GM23338 (cell line): ENCODE results near the gene NHLRC3. TPM values are rescaled to one million over a fixed set of nuclear protein-coding genes. Genes with fewer than 3 reads are reported as not detected.

Source experiments
- ATAC-seq: fragments of 200-7000 bp; cut with Tn5 transposase; 3 replicates; pipeline ENCODE4 v1.9.1; 2020
- DNase-seq: peaks from one replicate; pipeline ENCODE4 v3.0.0-alpha.2; 2015; ENCODE audit warnings: low spot score
- H2AFZ ChIP-seq: fragments of 200-600 bp; sonication (generic); 2 replicates; pipeline ENCODE4 v1.8.0; 2016; ENCODE audit warnings: antibody characterized with exemption, mild to moderate bottlenecking, moderate library complexity
- H3F3A ChIP-seq: fragments of 200-600 bp; sonication (generic); replicated peaks from 2 replicates; pipeline ENCODE4 v1.8.0; 2017; ENCODE audit warnings: antibody characterized with exemption, mixed run types, low read depth
- H3K27ac ChIP-seq: fragments of 200-600 bp; sonication (generic); 2 replicates; pipeline ENCODE4 v1.6.1; 2016; ENCODE audit warnings: low read depth
- H3K27me3 ChIP-seq: fragments of 200-600 bp; sonication (generic); 2 replicates; pipeline ENCODE4 v1.8.0; 2016; ENCODE audit warnings: mild to moderate bottlenecking, mixed run types, moderate library complexity; ENCODE audit not compliant: insufficient read depth
- H3K36me3 ChIP-seq: fragments of 200-600 bp; sonication (generic); 2 replicates; pipeline ENCODE4 v1.8.0; 2016; ENCODE audit warnings: mild to moderate bottlenecking; ENCODE audit not compliant: insufficient read depth
- H3K4me1 ChIP-seq: fragments of 200-600 bp; sonication (generic); 2 replicates; pipeline ENCODE4 v1.8.0; 2016; ENCODE audit warnings: mild to moderate bottlenecking, moderate library complexity; ENCODE audit not compliant: insufficient read depth
- H3K4me2 ChIP-seq: fragments of 200-600 bp; sonication (generic); 2 replicates; pipeline ENCODE4 v1.7.1; 2017; ENCODE audit warnings: mixed run types
- H3K4me3 ChIP-seq: fragments of 200-600 bp; sonication (generic); 2 replicates; pipeline ENCODE4 v1.6.1; 2016; ENCODE audit warnings: mixed run types
- H3K79me2 ChIP-seq: fragments of 200-600 bp; sonication (generic); replicated peaks from 2 replicates; pipeline ENCODE4 v1.8.0; 2017; ENCODE audit warnings: mild to moderate bottlenecking; ENCODE audit not compliant: insufficient read depth
- H3K9me2 ChIP-seq: fragments of 200-600 bp; sonication (generic); 2 replicates; pipeline ENCODE4 v1.8.0; 2017; ENCODE audit not compliant: insufficient read depth
- H4K20me1 ChIP-seq: fragments of 200-600 bp; sonication (generic); replicated peaks from 2 replicates; pipeline ENCODE4 v1.8.0; 2017; ENCODE audit warnings: mild to moderate bottlenecking; ENCODE audit not compliant: insufficient read depth
- H3K27ac Mint-ChIP-seq: 2 replicates; pipeline ENCODE4 v1.8.0; 2020; ENCODE audit warnings: inconsistent platforms, mild to moderate bottlenecking, moderate library complexity, mixed read lengths
- H3K27me3 Mint-ChIP-seq: 3 replicates; pipeline ENCODE4 v1.8.0; 2022; ENCODE audit warnings: low read depth, mild to moderate bottlenecking, moderate library complexity, mixed read lengths, inconsistent platforms; ENCODE audit not compliant: insufficient read depth, poor library complexity
- H3K36me3 Mint-ChIP-seq: 3 replicates; pipeline ENCODE4 v1.8.0; 2021; ENCODE audit warnings: low read depth, mild to moderate bottlenecking, inconsistent platforms, moderate library complexity, mixed read lengths
- H3K4me1 Mint-ChIP-seq: 3 replicates; pipeline ENCODE4 v1.8.0; 2020; ENCODE audit warnings: mild to moderate bottlenecking, inconsistent platforms, mixed read lengths
- H3K4me3 Mint-ChIP-seq: 3 replicates; pipeline ENCODE4 v1.8.0; 2021; ENCODE audit warnings: moderate library complexity, mild to moderate bottlenecking, inconsistent platforms, mixed read lengths
- H3K9me3 Mint-ChIP-seq: 3 replicates; pipeline ENCODE4 v1.8.0; 2020; ENCODE audit warnings: moderate library complexity, mild to moderate bottlenecking, inconsistent platforms, mixed read lengths
- CREB1 ChIP-seq: fragments of 250-450 bp; sonication (Bioruptor Pico); IDR thresholded peaks from 2 replicates; pipeline ENCODE4 v1.5.0; 2020; ENCODE audit warnings: low read depth, mild to moderate bottlenecking, moderate library complexity
- EZH2 ChIP-seq: fragments of 200-600 bp; sonication (generic); IDR thresholded peaks from one replicate; pipeline ENCODE4 v1.8.0; 2017; ENCODE audit warnings: antibody characterized with exemption, mild to moderate bottlenecking, low read depth; ENCODE audit not compliant: unreplicated experiment
- EZH2phosphoT487 ChIP-seq: fragments of 200-600 bp; sonication (generic); IDR thresholded peaks from one replicate; pipeline ENCODE4 v1.8.1; 2018; ENCODE audit warnings: antibody characterized with exemption; ENCODE audit not compliant: unreplicated experiment
- JUNB ChIP-seq: IDR thresholded peaks from one replicate; pipeline ENCODE4 v1.6.1; 2016; ENCODE audit warnings: antibody characterized with exemption; ENCODE audit not compliant: unreplicated experiment
- NANOG ChIP-seq: IDR thresholded peaks from 2 replicates; pipeline ENCODE4 v1.6.1; 2016; ENCODE audit warnings: antibody characterized with exemption, borderline replicate concordance
- POLR2AphosphoS5 ChIP-seq: IDR thresholded peaks from 2 replicates; pipeline ENCODE4 v1.6.1; 2016; ENCODE audit warnings: antibody characterized with exemption, low read depth
- STAT1 ChIP-seq: IDR thresholded peaks from one replicate; pipeline ENCODE4 v1.6.1; 2016; ENCODE audit warnings: antibody characterized with exemption; ENCODE audit not compliant: unreplicated experiment
- ZNF114 ChIP-seq: fragments of 250-450 bp; sonication (Bioruptor Pico); IDR thresholded peaks from 2 replicates; pipeline ENCODE4 v1.5.0; 2020; ENCODE audit warnings: mild to moderate bottlenecking, moderate library complexity
- ZNF331 ChIP-seq: fragments of 250-450 bp; sonication (Bioruptor Pico); IDR thresholded peaks from 2 replicates; pipeline ENCODE4 v1.5.0; 2020; ENCODE audit warnings: low read depth, mild to moderate bottlenecking, moderate library complexity
- polyA plus RNA-seq: library from polyadenylated mRNA; unstranded; fragments of >200 nt; fragmentation: Nextera tagmentation; extraction: Ambion mirVana; gene quantifications from 2 replicates; pipeline ENCODE4 v1.2.1, GENCODE V29; 2016
- total RNA-seq: library from RNA; depleted of rRNA; stranded (reverse); fragments of >200 nt; shearing (Covaris generic); gene quantifications from 2 replicates; pipeline ENCODE4 v1.2.3, GENCODE V29; 2014
- TF ChIP-seq, protein P1 (sequence below): fragments of 250-450 bp; sonication (Bioruptor Pico); IDR thresholded peaks from 2 replicates; pipeline ENCODE4 v1.5.0; 2020; ENCODE audit warnings: mild to moderate bottlenecking, moderate library complexity
- TF ChIP-seq, protein P2 (sequence below): IDR thresholded peaks from one replicate; pipeline ENCODE4 v1.6.1; 2018; ENCODE audit warnings: antibody characterized with exemption; ENCODE audit not compliant: unreplicated experiment
- TF ChIP-seq, protein P3 (sequence below), 2 experiments: fragments of 200-600 bp in 1 of 2; sonication (generic) in 1 of 2; conservative IDR thresholded peaks; 2 replicates each; pipeline versions ENCODE4 v1.5.1 to v1.6.1; 2016 to 2017; ENCODE audit warnings: antibody characterized with exemption in 2 of 2, low read depth in 2 of 2, mild to moderate bottlenecking in 2 of 2, moderate library complexity in 1 of 2
- TF ChIP-seq, protein P4 (sequence below): IDR thresholded peaks from 2 replicates; pipeline ENCODE4 v1.6.1; 2016; ENCODE audit warnings: antibody characterized with exemption

Gene NHLRC3
- total and polyA plus RNA-seq, 2 experiments from 2014 or later: 11.8 to 15.6 TPM

DNA sequence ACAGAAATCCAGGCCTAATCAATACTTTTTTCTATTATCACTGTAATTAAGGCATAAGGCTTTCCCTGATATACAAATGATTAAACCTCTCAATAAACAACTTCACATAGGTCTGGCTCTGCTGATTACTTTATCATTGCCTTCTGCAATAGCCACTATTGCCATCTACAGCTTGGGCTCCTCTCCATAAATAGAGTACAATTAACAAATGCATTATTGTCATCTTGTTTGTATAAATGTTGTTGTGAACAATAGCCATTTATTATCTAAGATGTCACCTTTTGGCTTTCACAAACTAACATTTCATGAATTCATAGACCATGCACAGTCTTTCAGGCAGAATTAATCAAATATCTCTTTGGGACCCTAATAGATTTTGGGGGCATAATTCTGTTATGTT, 53.3 kb downstream of the NHLRC3 start:
- no peaks in the 10 kb centered on the region for H3K27me3 Mint-ChIP-seq
- H2AFZ ChIP-seq: no peak overlapping the region
- no peaks in the 10 kb centered on the region for H3K79me2 ChIP-seq
- no peak overlapping the region for H3K4me2 ChIP-seq
- no peaks in the 10 kb centered on the region for H3K36me3 Mint-ChIP-seq
- no peaks in the 10 kb centered on the region for H3F3A ChIP-seq
- no peaks in the 10 kb centered on the region for H3K9me3 Mint-ChIP-seq
- H3K27ac ChIP-seq: no peak overlapping the region
- H3K4me3 Mint-ChIP-seq: no peak overlapping the region
- no peak overlapping the region for H3K4me3 ChIP-seq
- TF ChIP-seq NANOG (no peak), ZNF331 (CRISPR knock-in tag) (no peak), EZH2 (no peak), JUNB (no peak), CREB1 (CRISPR knock-in tag) (no peak), EZH2phosphoT487 (no peak), ZNF114 (CRISPR knock-in tag) (no peak), POLR2AphosphoS5 (no peak), STAT1 (no peak)
- TF ChIP-seq, protein P1, sequence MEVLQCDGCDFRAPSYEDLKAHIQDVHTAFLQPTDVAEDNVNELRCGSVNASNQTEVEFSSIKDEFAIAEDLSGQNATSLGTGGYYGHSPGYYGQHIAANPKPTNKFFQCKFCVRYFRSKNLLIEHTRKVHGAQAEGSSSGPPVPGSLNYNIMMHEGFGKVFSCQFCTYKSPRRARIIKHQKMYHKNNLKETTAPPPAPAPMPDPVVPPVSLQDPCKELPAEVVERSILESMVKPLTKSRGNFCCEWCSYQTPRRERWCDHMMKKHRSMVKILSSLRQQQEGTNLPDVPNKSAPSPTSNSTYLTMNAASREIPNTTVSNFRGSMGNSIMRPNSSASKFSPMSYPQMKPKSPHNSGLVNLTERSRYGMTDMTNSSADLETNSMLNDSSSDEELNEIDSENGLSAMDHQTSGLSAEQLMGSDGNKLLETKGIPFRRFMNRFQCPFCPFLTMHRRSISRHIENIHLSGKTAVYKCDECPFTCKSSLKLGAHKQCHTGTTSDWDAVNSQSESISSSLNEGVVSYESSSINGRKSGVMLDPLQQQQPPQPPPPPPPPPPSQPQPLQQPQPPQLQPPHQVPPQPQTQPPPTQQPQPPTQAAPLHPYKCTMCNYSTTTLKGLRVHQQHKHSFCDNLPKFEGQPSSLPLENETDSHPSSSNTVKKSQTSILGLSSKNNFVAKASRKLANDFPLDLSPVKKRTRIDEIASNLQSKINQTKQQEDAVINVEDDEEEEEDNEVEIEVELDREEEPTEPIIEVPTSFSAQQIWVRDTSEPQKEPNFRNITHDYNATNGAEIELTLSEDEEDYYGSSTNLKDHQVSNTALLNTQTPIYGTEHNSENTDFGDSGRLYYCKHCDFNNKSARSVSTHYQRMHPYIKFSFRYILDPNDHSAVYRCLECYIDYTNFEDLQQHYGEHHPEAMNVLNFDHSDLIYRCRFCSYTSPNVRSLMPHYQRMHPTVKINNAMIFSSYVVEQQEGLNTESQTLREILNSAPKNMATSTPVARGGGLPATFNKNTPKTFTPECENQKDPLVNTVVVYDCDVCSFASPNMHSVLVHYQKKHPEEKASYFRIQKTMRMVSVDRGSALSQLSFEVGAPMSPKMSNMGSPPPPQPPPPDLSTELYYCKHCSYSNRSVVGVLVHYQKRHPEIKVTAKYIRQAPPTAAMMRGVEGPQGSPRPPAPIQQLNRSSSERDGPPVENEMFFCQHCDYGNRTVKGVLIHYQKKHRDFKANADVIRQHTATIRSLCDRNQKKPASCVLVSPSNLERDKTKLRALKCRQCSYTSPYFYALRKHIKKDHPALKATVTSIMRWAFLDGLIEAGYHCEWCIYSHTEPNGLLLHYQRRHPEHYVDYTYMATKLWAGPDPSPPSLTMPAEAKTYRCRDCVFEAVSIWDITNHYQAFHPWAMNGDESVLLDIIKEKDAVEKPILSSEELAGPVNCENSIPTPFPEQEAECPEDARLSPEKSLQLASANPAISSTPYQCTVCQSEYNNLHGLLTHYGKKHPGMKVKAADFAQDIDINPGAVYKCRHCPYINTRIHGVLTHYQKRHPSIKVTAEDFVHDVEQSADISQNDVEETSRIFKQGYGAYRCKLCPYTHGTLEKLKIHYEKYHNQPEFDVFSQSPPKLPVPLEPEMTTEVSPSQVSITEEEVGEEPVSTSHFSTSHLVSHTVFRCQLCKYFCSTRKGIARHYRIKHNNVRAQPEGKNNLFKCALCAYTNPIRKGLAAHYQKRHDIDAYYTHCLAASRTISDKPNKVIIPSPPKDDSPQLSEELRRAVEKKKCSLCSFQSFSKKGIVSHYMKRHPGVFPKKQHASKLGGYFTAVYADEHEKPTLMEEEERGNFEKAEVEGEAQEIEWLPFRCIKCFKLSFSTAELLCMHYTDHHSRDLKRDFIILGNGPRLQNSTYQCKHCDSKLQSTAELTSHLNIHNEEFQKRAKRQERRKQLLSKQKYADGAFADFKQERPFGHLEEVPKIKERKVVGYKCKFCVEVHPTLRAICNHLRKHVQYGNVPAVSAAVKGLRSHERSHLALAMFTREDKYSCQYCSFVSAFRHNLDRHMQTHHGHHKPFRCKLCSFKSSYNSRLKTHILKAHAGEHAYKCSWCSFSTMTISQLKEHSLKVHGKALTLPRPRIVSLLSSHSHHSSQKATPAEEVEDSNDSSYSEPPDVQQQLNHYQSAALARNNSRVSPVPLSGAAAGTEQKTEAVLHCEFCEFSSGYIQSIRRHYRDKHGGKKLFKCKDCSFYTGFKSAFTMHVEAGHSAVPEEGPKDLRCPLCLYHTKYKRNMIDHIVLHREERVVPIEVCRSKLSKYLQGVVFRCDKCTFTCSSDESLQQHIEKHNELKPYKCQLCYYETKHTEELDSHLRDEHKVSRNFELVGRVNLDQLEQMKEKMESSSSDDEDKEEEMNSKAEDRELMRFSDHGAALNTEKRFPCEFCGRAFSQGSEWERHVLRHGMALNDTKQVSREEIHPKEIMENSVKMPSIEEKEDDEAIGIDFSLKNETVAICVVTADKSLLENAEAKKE (CRISPR knock-in tag): no peak
- TF ChIP-seq, protein P2, sequence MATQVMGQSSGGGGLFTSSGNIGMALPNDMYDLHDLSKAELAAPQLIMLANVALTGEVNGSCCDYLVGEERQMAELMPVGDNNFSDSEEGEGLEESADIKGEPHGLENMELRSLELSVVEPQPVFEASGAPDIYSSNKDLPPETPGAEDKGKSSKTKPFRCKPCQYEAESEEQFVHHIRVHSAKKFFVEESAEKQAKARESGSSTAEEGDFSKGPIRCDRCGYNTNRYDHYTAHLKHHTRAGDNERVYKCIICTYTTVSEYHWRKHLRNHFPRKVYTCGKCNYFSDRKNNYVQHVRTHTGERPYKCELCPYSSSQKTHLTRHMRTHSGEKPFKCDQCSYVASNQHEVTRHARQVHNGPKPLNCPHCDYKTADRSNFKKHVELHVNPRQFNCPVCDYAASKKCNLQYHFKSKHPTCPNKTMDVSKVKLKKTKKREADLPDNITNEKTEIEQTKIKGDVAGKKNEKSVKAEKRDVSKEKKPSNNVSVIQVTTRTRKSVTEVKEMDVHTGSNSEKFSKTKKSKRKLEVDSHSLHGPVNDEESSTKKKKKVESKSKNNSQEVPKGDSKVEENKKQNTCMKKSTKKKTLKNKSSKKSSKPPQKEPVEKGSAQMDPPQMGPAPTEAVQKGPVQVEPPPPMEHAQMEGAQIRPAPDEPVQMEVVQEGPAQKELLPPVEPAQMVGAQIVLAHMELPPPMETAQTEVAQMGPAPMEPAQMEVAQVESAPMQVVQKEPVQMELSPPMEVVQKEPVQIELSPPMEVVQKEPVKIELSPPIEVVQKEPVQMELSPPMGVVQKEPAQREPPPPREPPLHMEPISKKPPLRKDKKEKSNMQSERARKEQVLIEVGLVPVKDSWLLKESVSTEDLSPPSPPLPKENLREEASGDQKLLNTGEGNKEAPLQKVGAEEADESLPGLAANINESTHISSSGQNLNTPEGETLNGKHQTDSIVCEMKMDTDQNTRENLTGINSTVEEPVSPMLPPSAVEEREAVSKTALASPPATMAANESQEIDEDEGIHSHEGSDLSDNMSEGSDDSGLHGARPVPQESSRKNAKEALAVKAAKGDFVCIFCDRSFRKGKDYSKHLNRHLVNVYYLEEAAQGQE: no peak
- TF ChIP-seq, protein P3, sequence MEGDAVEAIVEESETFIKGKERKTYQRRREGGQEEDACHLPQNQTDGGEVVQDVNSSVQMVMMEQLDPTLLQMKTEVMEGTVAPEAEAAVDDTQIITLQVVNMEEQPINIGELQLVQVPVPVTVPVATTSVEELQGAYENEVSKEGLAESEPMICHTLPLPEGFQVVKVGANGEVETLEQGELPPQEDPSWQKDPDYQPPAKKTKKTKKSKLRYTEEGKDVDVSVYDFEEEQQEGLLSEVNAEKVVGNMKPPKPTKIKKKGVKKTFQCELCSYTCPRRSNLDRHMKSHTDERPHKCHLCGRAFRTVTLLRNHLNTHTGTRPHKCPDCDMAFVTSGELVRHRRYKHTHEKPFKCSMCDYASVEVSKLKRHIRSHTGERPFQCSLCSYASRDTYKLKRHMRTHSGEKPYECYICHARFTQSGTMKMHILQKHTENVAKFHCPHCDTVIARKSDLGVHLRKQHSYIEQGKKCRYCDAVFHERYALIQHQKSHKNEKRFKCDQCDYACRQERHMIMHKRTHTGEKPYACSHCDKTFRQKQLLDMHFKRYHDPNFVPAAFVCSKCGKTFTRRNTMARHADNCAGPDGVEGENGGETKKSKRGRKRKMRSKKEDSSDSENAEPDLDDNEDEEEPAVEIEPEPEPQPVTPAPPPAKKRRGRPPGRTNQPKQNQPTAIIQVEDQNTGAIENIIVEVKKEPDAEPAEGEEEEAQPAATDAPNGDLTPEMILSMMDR (conservative IDR thresholded peaks at IDR 0.05; ENCODE audit: low read depth in 2 of 2): no peak
- TF ChIP-seq, protein P4, sequence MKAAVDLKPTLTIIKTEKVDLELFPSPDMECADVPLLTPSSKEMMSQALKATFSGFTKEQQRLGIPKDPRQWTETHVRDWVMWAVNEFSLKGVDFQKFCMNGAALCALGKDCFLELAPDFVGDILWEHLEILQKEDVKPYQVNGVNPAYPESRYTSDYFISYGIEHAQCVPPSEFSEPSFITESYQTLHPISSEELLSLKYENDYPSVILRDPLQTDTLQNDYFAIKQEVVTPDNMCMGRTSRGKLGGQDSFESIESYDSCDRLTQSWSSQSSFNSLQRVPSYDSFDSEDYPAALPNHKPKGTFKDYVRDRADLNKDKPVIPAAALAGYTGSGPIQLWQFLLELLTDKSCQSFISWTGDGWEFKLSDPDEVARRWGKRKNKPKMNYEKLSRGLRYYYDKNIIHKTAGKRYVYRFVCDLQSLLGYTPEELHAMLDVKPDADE: no peak
- ATAC-seq: no peak
- no peaks in the 10 kb centered on the region for H3K4me1 Mint-ChIP-seq
- H3K9me2 ChIP-seq: 0 out of 2 replicates have a peak, but pooled peaks cover 3% of the 10 kb centered on the region
- H3K27ac Mint-ChIP-seq: no peak overlapping the region
- H3K4me1 ChIP-seq: no peaks in the 10 kb centered on the region
- H3K27me3 ChIP-seq: no peaks in the 10 kb centered on the region
- no peaks in the 10 kb centered on the region for H4K20me1 ChIP-seq
- DNase-seq: no peak
- no peaks in the 10 kb centered on the region for H3K36me3 ChIP-seq
